ENCODE measurements around the gene SLC5A5.

Gene SLC5A5

GRCh38 chr19:17846146-17846545, 25.6 kb upstream of the SLC5A5 start:
- DNase-seq (ENCODE audit: insufficient read length, low spot score) (no peak), FAIRE-seq (peak; percentile 35)

- DNase-seq (ENCODE audit: insufficient read length, low spot score) (peak; percentile 78), FAIRE-seq (peak; percentile 90)
These were observed 24.0 kb upstream of the SLC5A5 start, which contains the start of gene JAK3 for GRCh38 chr19:17847538-17848366. Gene JAK3, minus strand, starts transcription at chr19:17847982. Its CDS starts 3,565 bp downstream, at chr19:17844417.

GRCh38 chr19:17848595-17849292, 23.0 kb upstream of the SLC5A5 start:
- DNase-seq (ENCODE audit: insufficient read length, low spot score) (no peak), FAIRE-seq (no peak)

- DNase-seq (ENCODE audit: insufficient read length, low spot score) (no peak), FAIRE-seq (no peak)
These were observed 17.7 kb upstream of the SLC5A5 start for GRCh38 chr19:17854061-17854460.

- DNase-seq (ENCODE audit: insufficient read length, low spot score): peak; percentile 62
- peak; percentile 82 for FAIRE-seq
These were observed 16.2 kb upstream of the SLC5A5 start for GRCh38 chr19:17855280-17856152.

GRCh38 chr19:17859533-17860330, 12.0 kb upstream of the SLC5A5 start, which contains the start of gene RPL18A:
Gene RPL18A, plus strand, starts transcription at chr19:17859910. Its CDS starts 47 bp downstream, at chr19:17859957.
- DNase-seq (ENCODE audit: insufficient read length, low spot score): peak; percentile 92
- FAIRE-seq: peak; percentile 98

GRCh38 chr19:17860331-17860992, 11.3 kb upstream of the SLC5A5 start:
- DNase-seq (ENCODE audit: insufficient read length, low spot score) (no peak), FAIRE-seq (no peak)

- FAIRE-seq (no peak), DNase-seq (ENCODE audit: insufficient read length, low spot score) (no peak)
These were observed 10.8 kb upstream of the SLC5A5 start for GRCh38 chr19:17860993-17861360.

- DNase-seq (ENCODE audit: insufficient read length, low spot score) (no peak), FAIRE-seq (peak; percentile 4)
These were observed 10.0 kb upstream of the SLC5A5 start for GRCh38 chr19:17861542-17862402.

- DNase-seq (ENCODE audit: insufficient read length, low spot score) (no peak), FAIRE-seq (no peak)
These were observed 8.8 kb upstream of the SLC5A5 start for GRCh38 chr19:17862711-17863519.

- no peak for FAIRE-seq
- no peak for DNase-seq (ENCODE audit: insufficient read length, low spot score)
These were observed 8.1 kb upstream of the SLC5A5 start for GRCh38 chr19:17863520-17864182.

GRCh38 chr19:17865364-17866311, 6.1 kb upstream of the SLC5A5 start:
- DNase-seq (ENCODE audit: insufficient read length, low spot score) (no peak), FAIRE-seq (no peak)

GRCh38 chr19:17866312-17866963, 5.3 kb upstream of the SLC5A5 start:
- FAIRE-seq: no peak
- no peak for DNase-seq (ENCODE audit: insufficient read length, low spot score)

- FAIRE-seq (no peak), DNase-seq (ENCODE audit: insufficient read length, low spot score) (no peak)
These were observed 4.7 kb upstream of the SLC5A5 start for GRCh38 chr19:17866964-17867486.

- no peak for FAIRE-seq
- no peak for DNase-seq (ENCODE audit: insufficient read length, low spot score)
These were observed 3.1 kb upstream of the SLC5A5 start for GRCh38 chr19:17868669-17869068.

All from GM19239 (cell line).